Stimulated activated CD4-positive, alpha-beta T cell treated with anti-CD3 and anti-CD28 coated beads, Interleukin-12 subunit alpha, Interleukin-12 subunit beta, amount 100 ng/mL, for 24 hours (primary cell): ENCODE measurements around the gene CAMK1D.
A peak's percentile ranks its signal among the peaks of the same experiment; 100 is the strongest.
"Not testable (repeated sequence)": the region's sequence is repeated elsewhere in the genome, so short reads cannot be mapped to it uniquely, and the experiment has no call there.

Experiments
- DNase-seq, 2 experiments: peaks; one replicate each; pipeline ENCODE4 v3.0.0-alpha.2; 2020; ENCODE audit warnings: low read depth in 2 of 2

The CAMK1D gene

DNA sequence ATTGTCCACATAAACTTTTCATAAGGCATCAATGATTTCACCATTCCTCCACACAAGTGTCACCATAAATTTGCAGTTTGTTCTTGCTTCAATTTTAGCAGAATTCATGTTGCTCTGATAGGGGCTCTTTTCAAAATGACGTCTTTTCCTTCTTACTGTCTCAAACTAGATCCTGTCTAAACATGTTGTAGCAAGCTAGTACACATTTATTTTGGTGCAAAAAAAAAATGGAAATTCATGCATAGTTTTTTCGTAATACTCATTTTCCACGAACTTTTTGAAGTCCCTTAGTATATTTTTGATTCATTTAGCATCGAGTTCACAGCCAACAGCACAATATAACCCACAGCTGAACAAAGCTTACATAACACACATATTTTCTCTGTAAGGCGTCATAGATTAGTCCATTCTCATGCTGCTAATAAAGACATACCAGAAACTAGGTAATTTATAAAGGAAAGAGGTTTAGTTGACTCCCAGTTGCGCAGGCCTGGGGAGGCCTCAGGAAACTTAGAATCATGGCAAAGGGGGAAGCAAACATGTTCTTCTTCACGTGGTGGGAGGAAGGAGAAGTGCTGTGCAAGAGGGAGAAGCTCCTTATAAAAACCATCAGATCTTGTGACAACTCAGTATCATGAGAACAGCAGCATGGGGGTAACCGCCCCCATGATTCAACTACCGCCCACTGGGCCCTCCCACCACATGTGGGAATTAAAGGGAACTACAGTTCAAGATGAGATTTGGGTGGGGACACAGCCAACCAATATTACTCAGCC, 350.6 kb downstream of the CAMK1D start:
- DNase-seq: no peak

- DNase-seq: no peak
Measured at GRCh38 chr10:12700557-12700874, 351.2 kb downstream of the CAMK1D start.

GRCh38 chr10:12701696-12702095, 352.3 kb downstream of the CAMK1D start:
- DNase-seq: no peak

DNA sequence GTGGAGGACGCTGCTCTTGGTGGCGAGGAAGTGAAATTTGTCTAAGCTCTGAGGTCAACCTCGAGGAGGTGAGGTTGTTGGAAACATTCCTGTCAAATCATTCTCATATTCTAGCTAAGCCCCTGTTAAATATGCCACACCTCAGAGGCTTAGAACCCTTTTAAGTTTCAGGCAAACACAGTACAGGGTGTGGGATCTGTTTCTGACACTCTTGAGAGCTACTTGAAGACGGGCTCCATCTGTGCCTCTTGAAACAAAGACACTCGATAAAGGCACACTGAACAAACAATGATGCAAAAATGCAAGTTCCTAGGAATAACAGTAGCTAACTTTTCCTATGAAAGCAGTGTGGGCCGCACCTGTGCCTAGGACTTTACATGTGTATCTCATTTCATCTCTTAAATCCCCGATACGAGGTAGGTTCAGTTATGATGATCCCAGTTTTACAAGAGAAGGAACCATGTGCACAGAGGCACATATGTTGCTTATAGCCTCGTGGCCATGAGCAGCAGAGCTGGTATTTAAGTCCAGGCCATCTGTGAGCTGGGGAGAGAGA, 352.9 kb downstream of the CAMK1D start:
- DNase-seq: no peak

DNA sequence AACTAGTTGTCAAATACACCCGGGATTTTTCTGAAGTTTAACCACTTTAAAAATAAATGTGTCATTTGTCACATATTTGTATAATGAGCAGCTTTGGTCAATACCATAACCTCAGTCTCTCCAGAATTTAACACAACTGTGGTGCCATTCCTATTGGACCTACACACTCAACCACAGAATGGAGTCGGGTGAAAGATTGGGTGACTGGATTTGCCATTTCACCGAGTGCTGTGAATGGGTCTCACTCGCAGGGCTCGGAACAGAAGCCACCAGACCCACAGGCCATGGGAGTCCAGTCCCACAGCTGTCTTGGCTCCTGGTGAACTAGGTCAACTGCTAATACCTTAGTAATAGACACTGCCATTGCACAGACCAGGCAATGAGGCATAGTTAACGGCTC, 353.8 kb downstream of the CAMK1D start:
- DNase-seq: no peak

DNA sequence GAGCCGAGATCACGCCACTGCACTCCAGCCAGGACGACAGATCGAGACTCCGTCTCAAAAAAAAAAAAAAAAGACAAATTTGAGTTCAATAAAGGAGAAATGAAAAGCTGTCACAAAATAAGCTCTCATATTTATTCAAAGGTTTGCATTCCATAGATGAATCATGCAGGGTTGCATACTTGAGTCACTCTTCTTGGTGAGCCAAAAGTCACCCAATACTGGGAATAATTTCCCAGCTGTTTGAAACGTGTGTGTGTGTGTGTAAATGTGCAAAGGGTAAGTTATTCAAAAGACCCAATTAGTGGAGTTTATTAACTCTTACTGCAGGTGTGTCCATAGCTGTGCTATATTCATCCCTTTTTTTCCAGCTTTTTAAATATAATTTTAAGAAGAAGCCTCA, 354.5 kb downstream of the CAMK1D start:
- no peak for DNase-seq

- no peak for DNase-seq
Measured at GRCh38 chr10:12704488-12704887, 355.1 kb downstream of the CAMK1D start.

DNA sequence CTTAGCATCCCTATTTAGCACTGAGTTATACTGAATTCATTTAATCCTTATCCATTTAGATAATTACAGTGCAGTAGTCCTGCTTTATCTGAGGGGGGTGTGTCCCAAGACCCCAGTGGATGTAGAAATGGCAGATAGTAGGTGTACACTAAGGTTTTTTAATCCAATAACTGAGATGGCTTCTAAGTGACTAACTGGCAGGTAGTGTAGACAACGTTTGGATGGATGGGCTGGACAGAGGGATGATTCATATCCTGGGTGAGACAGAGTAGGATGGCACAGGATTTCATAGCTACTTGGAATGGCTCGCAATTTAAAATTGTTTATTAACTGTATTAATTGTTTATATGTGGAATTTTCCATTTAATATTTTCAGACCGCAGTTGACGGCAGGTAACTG, 356.6 kb downstream of the CAMK1D start:
- DNase-seq: no peak

- no peak for DNase-seq
Measured at GRCh38 chr10:12707461-12708185, 358.3 kb downstream of the CAMK1D start.

DNA sequence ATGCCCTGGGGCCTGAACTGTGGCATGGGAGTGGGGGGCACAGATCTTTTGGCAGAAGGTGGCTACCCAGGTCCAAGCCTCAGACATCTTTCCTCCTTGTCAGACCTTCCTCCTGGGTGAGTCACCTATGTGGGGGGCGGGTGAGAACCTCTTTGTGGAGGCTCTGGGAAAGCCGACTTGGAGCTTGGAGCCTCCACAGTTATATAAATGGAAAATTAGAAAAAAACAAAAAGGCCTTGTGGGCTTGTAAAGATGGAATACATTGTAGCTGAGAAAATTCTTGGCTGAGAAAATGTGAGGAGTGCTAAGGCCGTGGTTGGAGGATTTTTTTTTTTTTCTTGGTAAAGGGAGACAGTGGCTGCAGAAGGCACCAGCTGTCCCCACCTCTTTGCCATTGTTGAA, 359.7 kb downstream of the CAMK1D start:
- no peak for DNase-seq

DNA sequence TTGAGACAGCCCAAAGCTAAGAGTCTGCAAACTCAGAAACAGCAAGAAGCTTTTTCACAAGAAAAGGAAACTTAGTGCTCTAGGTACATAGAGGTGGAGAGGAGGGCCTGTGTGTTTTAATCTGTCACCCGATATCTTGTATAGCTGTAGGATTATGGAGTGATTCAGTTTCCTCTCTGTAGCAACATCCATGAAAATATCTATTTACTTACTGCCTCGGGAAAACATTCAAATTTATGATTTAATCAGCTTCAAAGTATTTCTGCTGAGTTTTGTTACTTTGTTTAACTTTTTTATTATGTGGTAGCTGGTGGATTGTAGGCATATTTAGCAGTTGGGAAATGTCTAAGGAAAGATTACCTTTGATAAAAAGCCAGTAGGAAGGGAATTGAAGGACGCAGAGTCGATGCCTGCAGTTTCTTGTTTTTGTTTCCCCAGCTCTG, 360.2 kb downstream of the CAMK1D start:
- DNase-seq: no peak

- no peak for DNase-seq
Measured at GRCh38 chr10:12710157-12710556, 360.8 kb downstream of the CAMK1D start.

- peak; percentile 55 to 79 for DNase-seq
Measured at GRCh38 chr10:12710594-12711349, 361.4 kb downstream of the CAMK1D start.

DNA sequence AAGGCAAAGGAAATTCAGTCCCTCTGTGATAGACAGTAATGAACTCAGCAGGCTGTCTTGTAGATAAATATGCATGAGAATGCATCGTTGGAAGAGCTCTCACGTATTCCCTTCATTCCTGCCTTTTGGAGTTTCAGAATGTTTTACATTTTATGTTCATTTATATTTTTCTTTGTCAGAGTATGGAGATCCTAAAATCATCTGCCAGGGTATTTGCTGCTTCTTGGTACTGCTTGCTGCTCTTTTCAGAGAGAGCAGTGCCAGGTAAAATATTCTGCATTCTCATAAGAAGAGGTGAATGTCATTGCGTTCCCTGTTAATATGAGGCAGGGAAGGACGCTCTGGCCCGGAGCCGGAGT, 362.0 kb downstream of the CAMK1D start:
- no peak for DNase-seq

DNA sequence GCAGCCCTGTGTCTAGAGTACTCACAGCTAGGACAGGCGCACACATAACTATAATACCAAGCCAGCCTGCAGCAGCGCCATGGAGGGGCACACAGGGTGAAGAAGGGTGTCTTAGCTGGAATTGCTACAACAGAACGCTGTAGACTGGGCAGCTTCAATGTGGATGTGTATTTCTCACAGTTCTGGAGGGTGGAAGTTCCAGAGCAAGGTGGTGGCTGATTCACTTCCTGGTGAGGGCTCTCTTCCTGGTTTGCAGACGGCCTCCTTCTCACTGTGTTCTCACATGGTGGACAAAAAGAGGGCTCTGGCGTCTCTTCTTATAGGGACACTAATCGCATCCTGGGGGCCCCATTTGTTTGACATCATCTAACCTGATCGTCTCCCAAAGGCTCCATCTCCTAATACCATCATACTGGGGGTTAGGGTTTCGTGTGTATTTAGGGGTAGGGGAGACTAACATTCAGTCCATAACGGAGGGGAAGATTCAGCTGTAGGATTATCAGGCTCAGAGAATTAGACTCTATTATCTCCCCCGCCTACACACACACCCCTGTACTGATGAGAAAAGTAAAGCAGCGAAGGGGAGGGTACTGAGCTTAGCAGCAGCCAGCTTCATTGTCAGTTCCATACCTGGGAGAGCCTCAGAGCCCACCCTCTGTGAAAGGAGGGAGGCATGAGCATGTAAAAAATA, 363.1 kb downstream of the CAMK1D start:
- DNase-seq: no peak

- DNase-seq: not testable (repeated sequence)
Measured at GRCh38 chr10:12712984-12713316, 363.6 kb downstream of the CAMK1D start.

- DNase-seq: no peak
Measured at GRCh38 chr10:12716042-12716441, 366.7 kb downstream of the CAMK1D start.

DNA sequence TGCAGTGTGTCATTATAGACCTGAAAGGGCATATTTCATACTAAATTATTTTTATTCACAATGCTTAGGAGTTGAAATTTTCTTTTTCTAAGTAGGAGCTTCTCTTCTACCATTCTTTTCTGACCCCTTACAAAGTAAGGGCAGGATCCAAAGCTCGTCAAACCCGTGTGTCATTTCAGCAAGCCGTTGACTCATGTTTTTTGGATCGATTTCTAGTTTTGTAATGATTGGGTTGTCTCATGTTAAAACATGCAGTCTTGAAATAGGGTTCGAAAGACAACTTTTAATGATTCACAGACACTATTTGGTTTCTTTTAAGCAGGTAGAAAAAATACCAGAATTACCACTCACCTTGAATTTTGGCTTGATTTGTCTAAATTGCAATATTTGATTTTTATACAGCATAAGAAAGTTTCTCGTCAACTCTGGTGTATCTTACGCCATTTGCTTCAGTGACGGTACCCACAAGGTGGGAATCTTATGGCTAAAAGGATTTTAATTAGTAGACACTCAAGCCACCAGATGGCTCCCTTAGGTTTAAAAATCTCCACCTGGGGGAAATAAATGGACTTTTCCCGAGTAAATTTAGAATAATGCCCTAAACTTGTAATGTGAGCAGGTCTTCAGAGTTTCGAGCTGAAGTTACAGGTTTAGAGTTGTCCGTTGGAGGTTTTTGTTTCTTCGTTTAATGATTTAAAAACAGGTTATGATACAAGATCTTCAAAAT, 368.8 kb downstream of the CAMK1D start:
- no peak for DNase-seq

DNA sequence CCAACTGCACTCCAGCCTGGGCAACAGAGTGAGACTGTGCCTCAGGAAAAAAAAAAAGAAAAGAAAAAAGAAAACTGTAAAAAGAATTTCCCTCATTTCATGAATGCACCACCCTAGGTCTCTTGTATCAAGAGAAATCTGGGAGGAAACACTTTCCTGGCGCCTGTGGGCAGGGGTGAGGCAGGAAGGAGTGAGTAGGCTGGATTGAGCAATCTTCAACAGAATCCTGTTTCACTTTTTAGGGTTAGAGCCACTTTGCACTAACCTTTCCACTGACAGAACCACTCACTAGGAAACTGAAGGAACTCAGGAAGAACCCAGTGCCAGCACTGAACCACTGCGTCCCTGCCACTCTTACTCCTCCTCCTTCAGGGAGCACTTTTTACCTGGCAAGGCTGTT, 370.0 kb downstream of the CAMK1D start:
- no peak for DNase-seq

DNA sequence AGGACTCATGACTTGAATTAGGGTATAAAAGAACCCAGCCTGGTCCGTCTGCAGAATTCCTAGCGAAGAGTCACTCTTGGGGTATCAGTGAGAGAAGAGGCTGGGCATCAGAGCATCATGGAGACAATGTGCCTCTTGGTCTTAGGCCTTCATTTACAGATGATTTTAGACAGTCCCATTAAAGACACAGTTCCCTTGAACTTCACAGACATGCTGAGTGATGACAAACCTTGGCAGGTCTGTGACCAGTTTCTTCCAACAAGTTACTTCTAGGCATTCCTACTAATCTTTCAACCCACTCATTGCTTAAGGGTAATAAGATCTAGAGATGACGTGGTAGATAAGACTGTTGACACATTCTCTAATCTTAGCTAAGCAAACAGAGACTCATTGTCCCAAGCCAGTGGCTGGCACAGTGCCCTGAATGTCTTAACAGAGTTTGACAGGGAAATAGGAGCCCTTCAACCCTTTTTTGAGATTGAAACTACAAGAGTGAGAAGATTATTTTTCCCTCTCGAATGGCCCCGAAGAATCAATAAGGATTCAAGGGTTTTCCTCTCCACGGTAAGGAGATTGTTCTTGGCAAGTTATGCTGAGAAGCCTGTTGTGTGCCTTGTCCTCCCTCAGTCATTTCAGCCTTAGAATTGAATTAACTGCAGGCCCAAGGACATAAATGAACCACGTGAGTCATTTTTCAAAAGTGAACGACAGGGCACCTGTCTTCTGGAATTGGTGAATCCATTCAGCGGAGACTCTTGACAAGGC, 371.1 kb downstream of the CAMK1D start:
- peak in 1 of 2 experiments; percentile 28 for DNase-seq

DNA sequence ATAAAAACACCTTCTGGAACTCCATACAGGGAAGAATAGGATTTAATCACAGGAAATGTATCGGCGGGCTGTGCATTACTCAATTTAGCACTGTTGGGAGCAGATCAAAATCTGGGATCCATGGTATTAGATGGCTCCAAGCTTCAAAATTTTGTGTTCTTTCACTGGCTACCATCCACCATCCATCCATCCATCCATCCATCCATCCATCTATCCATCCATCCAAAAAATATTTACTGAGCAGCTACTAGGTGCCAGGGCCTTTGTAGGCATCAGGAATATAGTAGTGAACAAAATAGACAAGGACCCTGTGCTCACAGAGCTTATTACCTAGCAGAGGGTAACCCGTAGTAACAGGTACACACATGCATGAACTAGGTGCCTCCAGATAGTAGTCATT, 372.0 kb downstream of the CAMK1D start:
- DNase-seq: no peak
